ENCODE measurements around the gene KLK15. TPM values are rescaled to one million over a fixed set of nuclear protein-coding genes. Genes with fewer than 3 reads are reported as not detected.

KLK15 gene
- total and polyA plus RNA-seq, 10 of the 15 experiments (the other 5 are each of a cell fraction or from before 2014, with no cell fraction given), result 0.04 to 0.08 TPM; not detected in 8

DNA sequence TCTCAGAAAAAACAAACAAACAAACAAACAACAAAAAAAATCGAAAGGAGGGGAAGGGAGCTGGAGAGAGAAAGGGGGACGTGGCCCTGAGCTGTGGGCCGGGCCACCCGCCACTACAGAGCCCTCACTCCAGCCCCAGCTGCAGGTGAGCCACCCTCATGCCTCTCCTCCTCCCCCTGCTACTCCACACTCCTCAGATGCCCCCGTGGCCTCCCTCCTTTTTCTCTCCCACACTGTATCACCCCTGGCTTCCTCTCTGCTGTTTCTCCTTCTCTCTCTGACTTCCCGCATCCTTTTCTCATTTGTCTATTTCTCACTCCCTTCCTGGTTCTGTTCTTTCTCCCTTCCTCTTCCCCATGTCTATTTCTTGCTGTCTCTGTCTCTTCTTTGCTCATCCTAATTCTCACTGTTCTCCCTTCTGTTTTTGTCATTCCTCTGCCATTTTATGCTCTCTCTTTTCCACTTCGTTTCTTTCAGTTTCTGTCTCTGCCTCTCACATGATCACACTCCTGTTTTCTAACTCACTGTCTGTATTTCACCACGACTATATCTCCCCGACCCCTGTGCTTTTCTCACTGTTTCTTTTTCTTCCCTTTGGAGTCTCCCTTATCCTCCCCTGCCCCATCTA lies 42.5 kb upstream of the KLK15 start (continued):
- TF ChIP-seq, protein P1, sequence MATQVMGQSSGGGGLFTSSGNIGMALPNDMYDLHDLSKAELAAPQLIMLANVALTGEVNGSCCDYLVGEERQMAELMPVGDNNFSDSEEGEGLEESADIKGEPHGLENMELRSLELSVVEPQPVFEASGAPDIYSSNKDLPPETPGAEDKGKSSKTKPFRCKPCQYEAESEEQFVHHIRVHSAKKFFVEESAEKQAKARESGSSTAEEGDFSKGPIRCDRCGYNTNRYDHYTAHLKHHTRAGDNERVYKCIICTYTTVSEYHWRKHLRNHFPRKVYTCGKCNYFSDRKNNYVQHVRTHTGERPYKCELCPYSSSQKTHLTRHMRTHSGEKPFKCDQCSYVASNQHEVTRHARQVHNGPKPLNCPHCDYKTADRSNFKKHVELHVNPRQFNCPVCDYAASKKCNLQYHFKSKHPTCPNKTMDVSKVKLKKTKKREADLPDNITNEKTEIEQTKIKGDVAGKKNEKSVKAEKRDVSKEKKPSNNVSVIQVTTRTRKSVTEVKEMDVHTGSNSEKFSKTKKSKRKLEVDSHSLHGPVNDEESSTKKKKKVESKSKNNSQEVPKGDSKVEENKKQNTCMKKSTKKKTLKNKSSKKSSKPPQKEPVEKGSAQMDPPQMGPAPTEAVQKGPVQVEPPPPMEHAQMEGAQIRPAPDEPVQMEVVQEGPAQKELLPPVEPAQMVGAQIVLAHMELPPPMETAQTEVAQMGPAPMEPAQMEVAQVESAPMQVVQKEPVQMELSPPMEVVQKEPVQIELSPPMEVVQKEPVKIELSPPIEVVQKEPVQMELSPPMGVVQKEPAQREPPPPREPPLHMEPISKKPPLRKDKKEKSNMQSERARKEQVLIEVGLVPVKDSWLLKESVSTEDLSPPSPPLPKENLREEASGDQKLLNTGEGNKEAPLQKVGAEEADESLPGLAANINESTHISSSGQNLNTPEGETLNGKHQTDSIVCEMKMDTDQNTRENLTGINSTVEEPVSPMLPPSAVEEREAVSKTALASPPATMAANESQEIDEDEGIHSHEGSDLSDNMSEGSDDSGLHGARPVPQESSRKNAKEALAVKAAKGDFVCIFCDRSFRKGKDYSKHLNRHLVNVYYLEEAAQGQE (IDR thresholded peaks at IDR 0.05; ENCODE audit: low read depth, low read length), result no peak
- TF ChIP-seq GABPA (IDR thresholded peaks at IDR 0.05; ENCODE audit: low read depth), result no peak
- TF ChIP-seq, protein P2, sequence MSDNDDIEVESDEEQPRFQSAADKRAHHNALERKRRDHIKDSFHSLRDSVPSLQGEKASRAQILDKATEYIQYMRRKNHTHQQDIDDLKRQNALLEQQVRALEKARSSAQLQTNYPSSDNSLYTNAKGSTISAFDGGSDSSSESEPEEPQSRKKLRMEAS (IDR thresholded peaks at IDR 0.05; ENCODE audit: low read depth, low read length), result no peak
- no peak for TF ChIP-seq ZNF384 (IDR thresholded peaks at IDR 0.05; ENCODE audit: borderline replicate concordance, low read depth, low read length)
- TF ChIP-seq SMARCA5 (IDR thresholded peaks at IDR 0.05), result no peak
- TF ChIP-seq NFXL1 (IDR thresholded peaks at IDR 0.05; ENCODE audit: borderline replicate concordance), result no peak
- TF ChIP-seq TBL1XR1 (IDR thresholded peaks at IDR 0.05; ENCODE audit: low read depth, low read length), result no peak

DNA sequence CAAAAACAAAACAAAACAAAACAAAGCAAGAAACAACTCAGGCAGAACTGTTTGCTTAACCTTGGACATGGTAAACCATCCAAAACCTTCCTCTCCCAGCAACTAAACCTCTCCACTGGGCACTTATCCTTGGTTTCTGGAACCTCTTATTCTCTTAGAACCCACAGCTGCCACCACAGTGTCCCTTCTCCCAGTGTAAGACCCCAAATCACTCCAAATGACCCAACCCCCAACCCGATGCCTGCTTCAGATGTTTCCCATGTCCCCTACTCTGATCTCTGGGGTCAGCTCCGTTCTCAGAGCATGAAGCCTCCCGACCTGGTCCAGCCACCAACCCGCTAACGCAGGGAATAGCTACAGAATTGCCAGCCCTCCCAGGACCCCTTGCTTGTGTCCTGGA lies 40.8 kb upstream of the KLK15 start:
- H3K9me3 ChIP-seq (replicated peaks; ENCODE audit: control insufficient read depth, insufficient read depth, low read length), result no peaks in the 10 kb centered on the region
- ChIA-PET POLR2A (no interaction called here), RAD21 (ENCODE audit: unreplicated experiment) (no interaction called here), SMC1A (ENCODE audit: uncharacterized antibody, unreplicated experiment) (no interaction called here), CTCF (interaction anchor here (0.9 kb wide), 1 partner anchor 36 kb away, joined by 3 read pairs; no protein-coding TSS in a partner anchor)
- H3K79me2 ChIP-seq (ENCODE audit: control insufficient read depth, insufficient read depth, low read length), result no peaks in the 10 kb centered on the region
- in situ Hi-C loops (cut with MboI) (no loop called here), intact Hi-C loops (cut with micrococcal nuclease; ENCODE audit: unreplicated experiment) (no loop called here)
- ATAC-seq (no peak), DNase-seq (ENCODE audit: low read depth, low spot score) (no peak), FAIRE-seq (no peak)
- H3K36me3 ChIP-seq (ENCODE audit: control insufficient read depth in 2 of 2, insufficient read depth in 2 of 2, low read length in 1 of 2), result no peaks in the 10 kb centered on the region
- H3K27ac ChIP-seq (ENCODE audit: control insufficient read depth, insufficient read depth), result no peak overlapping the region
- peaks cover 25% of the 10 kb centered on the region for H3K4me1 ChIP-seq (ENCODE audit: control insufficient read depth, insufficient read depth, low read length)
- H4K20me1 ChIP-seq (ENCODE audit: control insufficient read depth, insufficient read depth), result no peaks in the 10 kb centered on the region
- WGBS (ENCODE audit: insufficient coverage, insufficient replicate concordance, low lambda C conversion rate, missing lambda C conversion rate), result 73% methylated on average over 5 of the region's 5 CpGs
- H3K4me2 ChIP-seq (ENCODE audit: control insufficient read depth, insufficient read depth), result no peak overlapping the region
- no TSS peak for BruUV-seq (replicated peaks)
- H3K4me3 ChIP-seq, result no peak overlapping the region
- no peak overlapping the region for H2AFZ ChIP-seq (ENCODE audit: control insufficient read depth, low read depth, low read length)
- H3K27me3 ChIP-seq (replicated peaks in 1 of 2; ENCODE audit: control insufficient read depth in 2 of 2, insufficient read depth in 2 of 2, low read length in 1 of 2), result no peaks in the 10 kb centered on the region
- H3K9ac ChIP-seq (ENCODE audit: control insufficient read depth, insufficient read depth, low read length), result no peak overlapping the region
- TF ChIP-seq NBN (IDR thresholded peaks at IDR 0.05) (no peak), SP1 (IDR thresholded peaks at IDR 0.05; ENCODE audit: low read depth, low read length) (no peak), DPF2 (IDR thresholded peaks at IDR 0.05) (no peak), MEF2A (IDR thresholded peaks at IDR 0.05; ENCODE audit: insufficient read depth, low read depth, low read length) (no peak), ATF7 (IDR thresholded peaks at IDR 0.05; ENCODE audit: low read depth) (no peak), MYB (IDR thresholded peaks at IDR 0.05; ENCODE audit: borderline replicate concordance, low read depth, low read length) (no peak), STAT3 (IDR thresholded peaks at IDR 0.05; ENCODE audit: low read depth, low read length) (no peak)
- TF ChIP-seq, protein P1 (IDR thresholded peaks at IDR 0.05; ENCODE audit: low read depth, low read length), result no peak
- TF ChIP-seq, protein P3, sequence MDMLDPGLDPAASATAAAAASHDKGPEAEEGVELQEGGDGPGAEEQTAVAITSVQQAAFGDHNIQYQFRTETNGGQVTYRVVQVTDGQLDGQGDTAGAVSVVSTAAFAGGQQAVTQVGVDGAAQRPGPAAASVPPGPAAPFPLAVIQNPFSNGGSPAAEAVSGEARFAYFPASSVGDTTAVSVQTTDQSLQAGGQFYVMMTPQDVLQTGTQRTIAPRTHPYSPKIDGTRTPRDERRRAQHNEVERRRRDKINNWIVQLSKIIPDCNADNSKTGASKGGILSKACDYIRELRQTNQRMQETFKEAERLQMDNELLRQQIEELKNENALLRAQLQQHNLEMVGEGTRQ (IDR thresholded peaks at IDR 0.05; ENCODE audit: borderline replicate concordance, low read depth, low read length), result no peak
